Activated effector memory CD4-positive, alpha-beta T cell treated with anti-CD3 and anti-CD28 coated beads, Interleukin-2, amount 50 U/mL, for 16 hours (primary cell): ENCODE results near the gene KAT2B.
"Not testable (repeated sequence)": the region's sequence is repeated elsewhere in the genome, so short reads cannot be mapped to it uniquely, and the experiment has no call there.

Experiments used
- DNase-seq: peaks from one replicate; pipeline ENCODE4 v3.0.0-alpha.2; 2020

Gene KAT2B

GRCh38 chr3:20042331-20042730, 2.1 kb downstream of the KAT2B start:
- DNase-seq, result no peak

GRCh38 chr3:20043396-20043795, 3.1 kb downstream of the KAT2B start:
- DNase-seq, result peak; percentile 83

DNA sequence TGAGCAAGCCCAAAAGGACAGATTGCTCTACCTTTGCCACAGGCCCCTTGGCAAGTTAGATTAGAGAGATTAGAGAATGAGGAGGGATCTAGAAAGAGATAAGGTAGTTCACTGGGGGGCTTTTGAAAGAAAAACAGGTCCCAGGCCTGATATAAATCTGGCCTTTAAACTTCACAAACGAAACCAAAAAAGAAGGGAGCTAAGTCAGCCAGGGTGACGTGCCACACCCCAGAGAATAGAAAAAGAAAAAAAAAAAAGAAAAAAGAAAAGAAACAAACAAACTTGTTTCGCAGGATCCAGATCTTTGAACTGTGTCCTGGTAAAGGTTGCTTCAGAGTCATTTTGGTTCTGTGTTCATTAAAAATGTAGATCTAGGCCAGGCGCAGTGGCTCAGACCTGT, 3.6 kb downstream of the KAT2B start:
- DNase-seq, result no peak

- DNase-seq, result not testable (repeated sequence)
Measured at GRCh38 chr3:20045141-20045540, 4.9 kb downstream of the KAT2B start.

- DNase-seq, result no peak
Measured at GRCh38 chr3:20046556-20046955, 6.3 kb downstream of the KAT2B start.

DNA sequence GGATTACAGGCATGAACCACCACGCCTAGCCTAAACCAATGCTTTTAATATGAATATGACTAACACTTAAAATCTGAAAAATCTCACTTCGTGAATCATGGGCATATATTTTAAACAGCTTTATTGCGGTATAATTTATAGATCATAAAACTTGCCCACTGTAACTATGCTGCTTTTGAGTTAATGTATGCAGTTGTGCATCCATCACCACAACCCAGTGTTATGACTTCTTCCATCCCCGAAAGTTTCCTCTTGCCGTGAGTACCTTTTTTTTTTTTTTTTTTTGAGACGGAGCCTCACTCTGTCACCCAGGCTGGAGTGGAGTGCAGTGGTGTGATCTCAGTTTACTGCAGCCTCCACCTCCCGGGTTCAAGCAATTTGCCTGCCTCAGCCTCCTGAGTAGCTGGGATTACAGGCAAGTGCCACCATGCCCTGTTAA, 7.1 kb downstream of the KAT2B start:
- DNase-seq, result no peak

- DNase-seq, result no peak
Measured at GRCh38 chr3:20047976-20048883, 8.0 kb downstream of the KAT2B start.

GRCh38 chr3:20051123-20051806, 11.0 kb downstream of the KAT2B start:
- DNase-seq, result no peak

DNA sequence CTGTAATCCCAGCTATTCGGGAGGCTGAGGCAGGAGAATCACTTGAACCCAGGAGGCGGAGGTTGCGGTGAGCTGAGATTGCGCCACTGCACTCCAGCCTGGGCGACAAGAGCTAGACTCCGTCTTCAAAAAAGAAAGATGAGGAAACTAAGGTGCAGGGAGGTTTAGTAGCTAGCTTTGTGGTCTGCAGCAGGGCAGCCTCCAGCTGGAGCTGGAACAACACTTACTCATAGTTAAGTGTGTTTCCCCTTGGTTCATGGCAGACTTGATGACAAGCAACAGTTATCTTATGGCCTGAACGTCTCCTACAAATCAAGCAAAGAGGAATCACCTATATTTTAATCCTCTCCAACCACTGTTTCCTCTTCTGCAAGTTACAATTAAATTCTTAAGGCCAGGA, 12.6 kb downstream of the KAT2B start:
- DNase-seq, result no peak

DNA sequence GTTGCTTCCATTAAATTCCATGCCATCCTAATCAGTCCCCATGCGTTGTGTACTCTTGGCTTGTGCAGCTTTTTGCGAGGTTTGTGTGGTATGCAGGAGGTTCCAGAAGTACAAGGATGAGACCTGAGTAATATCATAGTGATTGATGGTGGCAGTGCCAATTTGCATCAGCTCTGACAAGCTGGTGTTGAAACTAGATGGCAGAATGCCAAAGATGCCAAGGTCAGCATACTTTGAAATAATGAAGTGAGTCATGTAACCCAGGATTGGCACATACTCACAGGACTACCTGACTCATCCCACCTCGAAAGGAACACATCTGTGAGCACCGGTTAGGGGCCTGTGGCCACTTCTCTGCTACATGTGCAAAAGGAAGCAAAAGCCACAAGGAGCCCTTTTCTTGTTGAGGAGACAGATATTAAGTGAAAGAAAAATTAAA, 14.3 kb downstream of the KAT2B start:
- DNase-seq, result peak; percentile 88

DNA sequence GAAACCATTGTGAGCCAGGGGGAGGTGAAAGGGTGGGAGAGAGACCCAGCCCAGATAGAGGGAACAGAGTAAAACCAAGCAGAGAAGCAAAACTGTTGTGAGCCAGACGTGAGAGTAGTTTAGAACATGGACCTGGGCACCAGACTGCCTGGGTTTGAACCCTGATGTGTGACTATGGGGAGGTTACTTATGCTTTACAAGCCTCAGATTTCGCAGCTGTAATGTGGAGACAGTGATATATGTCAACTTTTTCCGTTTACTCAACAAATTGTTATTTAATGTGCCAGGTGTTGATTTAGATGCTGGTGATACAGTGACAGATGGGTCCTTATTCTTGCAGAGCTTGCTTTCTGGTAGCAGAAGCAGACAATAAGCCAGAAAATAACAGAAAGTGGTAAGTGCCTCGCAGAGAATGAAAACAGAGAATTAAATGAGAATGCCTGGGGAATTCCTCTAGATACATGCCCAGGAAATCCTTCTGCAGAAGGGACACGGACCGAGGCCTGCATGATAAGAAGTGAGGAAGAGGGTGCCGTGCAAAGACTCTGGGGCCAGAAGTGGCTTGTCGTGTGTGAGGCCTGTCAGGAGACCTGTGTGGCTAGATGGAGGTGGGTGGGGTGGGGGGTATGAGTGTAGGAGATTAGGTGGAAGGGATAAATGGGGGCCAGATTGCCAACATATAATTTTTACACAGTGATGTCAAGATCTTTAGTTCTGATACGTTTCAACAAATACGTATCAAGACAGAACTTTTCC, 15.0 kb downstream of the KAT2B start:
- peak; percentile 76 for DNase-seq

- DNase-seq, result no peak
Measured at GRCh38 chr3:20055842-20056241, 15.6 kb downstream of the KAT2B start.

DNA sequence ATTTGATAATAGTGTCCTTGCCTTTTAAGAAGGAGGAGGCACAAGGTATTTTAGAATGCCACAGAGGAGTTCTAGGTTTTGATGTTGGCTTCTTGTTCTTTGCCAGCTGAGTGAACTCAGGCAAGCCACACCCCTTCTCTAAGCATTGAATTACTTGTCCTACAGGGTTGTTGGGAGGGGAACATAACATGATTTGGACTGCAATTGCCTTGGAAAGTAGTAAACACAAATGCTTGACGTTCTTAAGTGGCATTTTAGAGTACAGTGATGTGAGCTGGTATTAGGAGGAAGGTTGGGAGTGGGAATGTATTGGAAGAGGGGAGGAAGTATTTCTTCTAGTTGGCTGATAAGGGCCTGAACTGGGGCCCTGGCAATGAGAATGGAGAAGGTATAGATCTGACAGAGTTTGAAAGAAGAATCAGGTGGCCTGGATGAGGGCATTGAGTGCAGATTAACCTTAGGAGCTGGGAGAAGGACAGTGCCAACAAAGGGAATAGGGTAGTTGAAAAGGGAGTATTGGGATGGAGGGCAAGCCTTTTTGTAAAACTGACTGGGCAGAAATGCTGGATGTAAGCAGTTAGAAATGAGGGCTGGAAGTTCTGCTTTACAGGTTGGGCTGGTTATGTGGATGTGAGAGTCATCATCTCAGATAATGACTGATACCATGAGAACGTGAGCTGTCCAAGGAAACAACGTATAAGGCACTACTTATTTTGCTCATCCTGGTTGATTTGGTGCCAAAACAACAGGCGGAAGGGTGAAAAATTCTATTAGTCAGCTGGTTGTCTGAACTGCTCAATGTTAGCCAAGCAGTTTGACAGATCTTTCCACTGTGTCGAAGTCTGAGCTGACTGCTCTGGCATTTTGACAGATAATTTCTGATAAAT, 16.7 kb downstream of the KAT2B start:
- DNase-seq, result peak; percentile 68

- DNase-seq, result no peak
Measured at GRCh38 chr3:20057612-20058180, 17.4 kb downstream of the KAT2B start.

- DNase-seq, result no peak
Measured at GRCh38 chr3:20059929-20060328, 19.7 kb downstream of the KAT2B start.

- no peak for DNase-seq
Measured at GRCh38 chr3:20060974-20061685, 20.9 kb downstream of the KAT2B start.

DNA sequence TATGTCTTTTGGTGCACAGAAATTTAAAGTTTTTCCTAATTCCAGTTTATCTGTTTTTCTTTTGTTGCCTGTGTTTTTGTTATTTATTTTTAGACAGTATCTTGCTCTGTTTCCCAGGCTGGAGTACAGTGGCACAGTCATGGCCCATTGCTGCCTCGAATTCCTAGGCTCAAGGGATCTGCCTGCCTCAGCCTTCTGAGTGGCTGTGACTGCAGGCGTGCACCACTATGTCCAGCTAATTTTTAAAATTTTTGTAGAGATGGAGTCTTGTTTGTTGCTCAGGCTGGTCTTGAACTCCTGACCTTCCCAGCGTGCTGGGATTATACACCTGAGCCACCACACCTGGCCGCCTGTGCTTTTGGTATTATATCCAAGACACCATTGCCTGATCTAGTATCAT, 22.8 kb downstream of the KAT2B start:
- no peak for DNase-seq

DNA sequence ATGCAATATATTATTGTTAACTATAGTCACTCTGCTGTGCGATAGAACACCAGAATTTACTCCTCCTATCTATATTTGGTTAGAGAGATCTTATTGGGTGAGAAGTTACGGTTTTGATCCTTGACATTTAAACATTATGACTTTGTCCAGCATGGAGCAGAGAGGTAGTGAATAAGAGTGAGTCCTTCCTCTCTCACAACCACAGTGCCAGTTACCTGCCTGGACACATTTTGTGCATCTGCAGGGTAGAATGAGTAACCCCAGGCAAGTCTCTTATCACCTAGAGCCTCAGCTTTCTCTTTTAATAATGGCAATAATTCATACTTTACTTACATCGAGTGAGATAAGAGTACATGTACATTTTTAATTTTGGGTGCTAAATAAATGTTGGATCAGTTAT, 24.1 kb downstream of the KAT2B start:
- no peak for DNase-seq

- no peak for DNase-seq
Measured at GRCh38 chr3:20064796-20065564, 24.7 kb downstream of the KAT2B start.

GRCh38 chr3:20066079-20066478, 25.8 kb downstream of the KAT2B start:
- DNase-seq, result no peak
